Measurements from ENCODE around the gene TPRG1.

Gene TPRG1

DNA sequence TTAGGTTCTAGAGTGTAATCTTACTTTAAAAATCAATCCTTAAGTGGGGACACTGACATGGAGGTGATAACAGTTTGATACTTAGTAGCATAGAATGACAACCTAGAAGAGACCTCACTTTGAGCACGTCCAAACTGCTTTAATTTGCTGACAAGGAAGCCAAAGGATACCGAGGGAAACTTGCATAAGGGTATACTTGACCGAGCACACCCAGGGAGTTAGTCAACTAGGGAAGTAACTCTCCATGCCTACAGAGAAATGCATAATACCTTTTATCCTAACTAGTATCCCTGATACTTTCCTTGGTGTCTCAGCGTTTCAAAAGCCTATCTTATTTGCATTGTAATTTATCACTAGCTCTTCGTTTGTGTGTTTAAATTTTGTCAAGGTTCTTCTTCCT lies 5.5 kb upstream of the TPRG1 start:
- no peak for DNase-seq (ENCODE audit: low read depth, low spot score)

DNA sequence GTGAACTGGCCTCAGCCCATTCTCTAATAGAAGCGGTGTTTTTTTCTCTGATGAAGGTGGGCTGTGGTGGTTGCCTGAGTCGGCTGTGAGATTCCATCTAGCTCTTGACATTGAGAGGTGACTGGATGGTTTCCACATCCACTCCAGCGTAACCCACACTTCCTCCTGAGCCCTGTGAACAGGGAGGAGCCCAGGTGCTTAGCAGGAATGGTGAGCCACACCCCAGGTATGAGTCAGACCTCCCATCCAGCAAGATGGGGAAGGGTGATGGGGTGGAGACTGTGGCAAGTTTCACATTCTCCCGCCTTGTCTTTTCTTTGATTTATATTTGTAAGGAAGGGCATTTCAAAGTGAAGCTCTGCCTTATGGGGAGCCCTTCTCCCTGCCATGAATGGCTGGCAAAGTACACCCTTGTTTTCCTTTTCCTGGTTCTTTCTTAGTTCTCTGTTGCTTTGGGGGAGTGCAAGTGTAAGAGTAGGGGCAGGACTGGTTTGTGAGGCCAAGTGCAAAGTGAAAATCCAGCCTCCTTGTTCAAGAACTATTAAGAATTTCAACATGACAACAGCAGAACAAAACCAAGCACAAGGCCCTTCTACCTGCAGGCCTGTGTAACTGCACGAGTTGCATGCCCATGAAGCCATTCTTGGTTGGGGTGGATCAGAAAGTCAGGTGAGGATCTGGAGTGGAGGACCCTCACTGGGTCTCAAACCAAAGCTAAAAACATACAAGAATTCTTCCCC lies 4.6 kb upstream of the TPRG1 start:
- no peak for DNase-seq (ENCODE audit: low read depth, low spot score)

GRCh38 chr3:189168711-189169110 lies 3.1 kb upstream of the TPRG1 start:
- no peak for DNase-seq (ENCODE audit: low read depth, low spot score)

- no peak for DNase-seq (ENCODE audit: low read depth, low spot score)
Observed at GRCh38 chr3:189169728-189170127, 2.0 kb upstream of the TPRG1 start.

- no peak for DNase-seq (ENCODE audit: low read depth, low spot score)
Observed at GRCh38 chr3:189170559-189170958, 1.2 kb upstream of the TPRG1 start.

DNA sequence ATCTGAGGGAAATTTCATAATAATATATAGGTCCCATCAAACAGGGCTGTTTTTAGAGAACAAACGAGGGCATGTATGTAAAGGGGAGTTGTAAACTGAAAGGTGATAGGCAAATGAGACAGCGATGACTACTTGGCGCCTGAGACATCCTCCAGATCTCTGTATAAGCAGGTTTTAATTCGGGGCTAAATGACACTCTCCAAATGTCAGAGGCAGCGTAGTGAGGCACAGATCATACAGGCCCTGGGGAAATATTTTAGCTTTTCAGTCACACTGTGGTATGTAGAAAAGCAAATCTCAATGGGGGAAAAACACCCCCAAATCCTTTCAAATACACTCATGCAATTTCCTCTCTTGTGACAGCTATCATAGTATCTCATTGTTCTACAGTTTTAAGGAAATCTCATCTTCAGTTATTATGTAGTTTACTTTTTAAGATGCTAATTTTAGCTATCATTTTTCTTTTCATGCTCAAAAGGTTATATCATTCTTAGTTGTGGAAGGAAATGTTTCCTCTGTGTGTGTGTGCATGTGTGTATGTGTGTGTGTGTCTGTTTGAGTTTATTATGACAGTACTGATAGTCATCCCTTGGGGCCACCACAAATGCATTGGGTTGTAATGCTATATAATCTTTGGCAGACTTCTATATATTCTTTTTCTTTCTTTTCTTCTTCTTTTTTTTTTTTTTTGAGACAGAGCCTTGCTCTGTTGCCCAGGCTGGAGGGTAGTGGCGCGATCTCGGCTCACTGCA lies 1.1 kb downstream of the TPRG1 start:
- DNase-seq (ENCODE audit: low read depth, low spot score), result no peak

GRCh38 chr3:189184566-189184965 lies 12.8 kb downstream of the TPRG1 start:
- DNase-seq (ENCODE audit: low read depth, low spot score), result no peak

DNA sequence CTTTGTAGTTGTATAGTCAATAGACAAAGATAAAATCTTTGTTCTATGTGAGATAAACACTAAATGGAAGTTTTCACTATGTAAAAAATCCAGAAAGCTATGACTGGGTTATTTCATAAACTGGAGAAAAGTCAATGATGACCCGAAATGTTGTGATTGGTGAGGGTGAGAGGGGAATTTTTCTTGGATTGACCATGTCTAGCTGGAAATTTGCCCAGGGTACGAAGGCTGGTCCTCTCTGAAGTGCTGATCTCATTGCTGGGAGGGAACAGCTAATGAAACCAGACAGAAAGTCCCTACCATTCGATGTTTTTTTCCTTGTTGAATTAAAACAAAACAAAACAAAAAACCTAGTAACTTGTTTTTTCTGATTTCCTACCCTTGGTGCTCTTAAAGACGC lies 14.3 kb downstream of the TPRG1 start:
- no peak for DNase-seq (ENCODE audit: low read depth, low spot score)

DNA sequence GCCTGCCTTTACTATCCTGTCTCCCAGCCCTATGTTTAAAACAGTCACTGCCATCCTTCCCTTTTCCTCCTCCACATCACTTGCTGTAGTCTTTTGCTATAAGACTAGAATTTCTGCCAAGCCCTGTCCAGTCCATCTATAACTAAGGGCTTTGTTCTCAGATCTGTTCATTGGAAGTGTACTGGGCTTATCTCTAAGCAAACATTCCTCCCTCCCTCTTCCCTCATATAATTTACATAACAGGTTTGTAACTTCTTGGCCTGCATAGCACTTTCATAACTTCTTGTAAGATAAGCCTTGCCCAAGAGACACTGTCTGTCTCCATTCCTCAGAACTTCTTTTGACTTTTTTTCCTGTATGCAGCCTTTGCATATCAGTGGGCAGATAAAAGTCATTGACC lies 16.7 kb downstream of the TPRG1 start:
- no peak for DNase-seq (ENCODE audit: low read depth, low spot score)

DNA sequence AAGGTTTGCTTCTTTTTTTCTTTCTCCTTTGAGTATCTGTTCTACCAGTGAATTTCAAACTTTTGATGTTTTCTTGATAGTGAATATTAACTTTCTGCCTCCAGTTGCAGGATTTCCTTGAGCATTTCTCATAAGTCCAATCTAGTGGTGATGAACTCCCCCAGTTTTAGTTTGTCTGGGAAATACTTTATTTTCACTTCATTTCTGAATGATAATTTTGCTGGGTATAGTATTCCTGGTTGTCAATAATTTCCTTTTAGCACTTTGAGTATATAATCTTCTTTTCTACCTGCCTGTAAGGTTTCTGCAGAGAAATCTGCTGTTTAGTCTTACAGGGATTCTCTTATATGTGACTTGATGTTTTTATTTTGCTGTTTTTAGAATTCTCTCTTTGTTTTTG lies 21.0 kb downstream of the TPRG1 start:
- no peak for DNase-seq (ENCODE audit: low read depth, low spot score)

DNA sequence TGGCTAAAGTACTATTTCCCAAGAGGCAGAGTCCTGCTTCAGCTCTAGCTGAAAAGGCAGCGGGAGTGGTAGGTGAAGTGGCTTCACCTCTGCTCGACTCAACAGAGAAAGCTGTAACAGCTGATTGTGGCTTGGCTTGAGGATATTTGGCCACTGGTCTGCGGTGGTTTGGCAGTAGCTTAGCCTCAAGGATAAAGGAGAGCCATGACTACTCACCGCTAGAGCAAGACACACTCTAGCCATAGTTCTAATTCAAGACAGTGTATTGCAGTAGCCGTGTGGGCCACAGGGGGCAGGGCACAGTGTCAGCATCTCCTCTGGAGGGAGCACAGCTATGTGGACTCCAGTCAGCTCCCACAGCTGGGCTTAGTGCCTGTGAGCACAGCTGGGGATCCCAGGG lies 23.5 kb downstream of the TPRG1 start:
- DNase-seq (ENCODE audit: low read depth, low spot score), result no peak

DNA sequence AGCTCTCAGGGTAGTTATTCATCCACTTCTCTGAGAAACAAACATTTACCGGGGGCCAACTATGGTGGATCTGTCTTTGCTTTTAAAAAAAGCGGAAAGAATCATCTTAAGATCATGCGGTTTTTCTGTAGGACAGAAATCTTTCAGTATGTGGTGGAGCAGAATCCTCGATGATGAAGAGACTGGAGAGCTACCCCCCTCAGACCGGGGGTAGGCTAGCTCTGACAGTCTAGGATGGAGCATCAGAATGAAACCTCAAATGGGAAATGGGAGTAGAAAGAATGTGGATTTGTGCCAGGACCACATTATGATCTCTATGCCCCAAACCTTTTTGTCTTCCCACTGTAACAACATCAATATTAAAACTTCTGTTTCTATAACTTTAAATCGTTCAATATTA lies 30.3 kb downstream of the TPRG1 start:
- no peak for DNase-seq (ENCODE audit: low read depth, low spot score)

DNA sequence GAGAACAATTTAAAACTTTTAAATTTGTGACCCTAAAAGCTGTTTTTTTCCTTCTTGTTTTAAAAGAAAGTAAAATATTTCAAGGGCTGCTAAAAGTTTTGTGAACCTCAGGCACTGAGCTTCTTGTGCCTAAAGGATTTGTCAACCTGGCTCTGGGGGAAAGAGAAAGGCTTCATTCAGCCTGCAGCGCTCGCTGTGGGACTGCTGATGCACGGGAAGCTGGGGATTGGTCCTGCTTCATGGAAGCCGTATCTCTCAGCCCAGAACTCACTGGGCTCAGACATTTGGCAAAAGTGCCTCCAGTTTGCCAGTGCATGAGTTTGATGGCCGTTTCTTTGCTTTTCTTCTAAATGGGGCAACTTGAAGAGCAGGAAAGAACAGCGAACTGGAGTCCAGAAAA lies 30.8 kb downstream of the TPRG1 start:
- no peak for DNase-seq (ENCODE audit: low read depth, low spot score)

DNA sequence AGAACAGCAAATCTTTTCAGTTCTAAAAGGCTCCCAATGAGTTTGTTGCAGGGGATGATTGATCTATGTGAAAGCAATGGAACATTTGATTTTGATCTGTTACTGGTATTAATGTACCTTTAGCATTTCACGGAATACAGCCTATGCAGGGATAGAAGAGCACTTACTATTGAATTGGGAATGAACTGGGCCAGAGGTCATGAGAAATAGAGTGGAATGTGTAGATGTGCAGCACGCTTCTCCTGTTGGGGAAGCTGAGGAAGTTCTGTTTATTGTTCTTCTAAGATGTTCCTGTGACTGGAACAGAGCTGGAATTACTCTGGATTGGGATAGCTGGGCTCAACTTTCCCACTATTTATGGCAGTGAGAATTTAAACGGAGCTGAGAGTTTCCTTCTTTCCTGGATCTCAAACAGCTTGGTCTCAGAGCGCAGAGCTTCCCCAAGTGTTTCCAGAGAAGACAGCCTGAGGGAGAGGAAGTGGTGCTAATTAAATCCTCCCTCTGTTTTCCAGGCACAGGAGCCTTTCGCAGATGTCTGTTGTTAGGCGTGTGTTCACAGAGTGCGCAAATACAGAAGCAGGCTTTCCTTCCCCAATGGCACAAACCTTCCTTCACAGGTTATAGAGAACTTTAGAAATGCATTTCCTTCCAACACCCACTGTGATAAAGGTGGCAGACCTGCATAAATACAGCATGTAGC lies 32.5 kb downstream of the TPRG1 start:
- DNase-seq (ENCODE audit: low read depth, low spot score), result no peak

GRCh38 chr3:189204937-189205336 lies 33.2 kb downstream of the TPRG1 start:
- no peak for DNase-seq (ENCODE audit: low read depth, low spot score)

DNA sequence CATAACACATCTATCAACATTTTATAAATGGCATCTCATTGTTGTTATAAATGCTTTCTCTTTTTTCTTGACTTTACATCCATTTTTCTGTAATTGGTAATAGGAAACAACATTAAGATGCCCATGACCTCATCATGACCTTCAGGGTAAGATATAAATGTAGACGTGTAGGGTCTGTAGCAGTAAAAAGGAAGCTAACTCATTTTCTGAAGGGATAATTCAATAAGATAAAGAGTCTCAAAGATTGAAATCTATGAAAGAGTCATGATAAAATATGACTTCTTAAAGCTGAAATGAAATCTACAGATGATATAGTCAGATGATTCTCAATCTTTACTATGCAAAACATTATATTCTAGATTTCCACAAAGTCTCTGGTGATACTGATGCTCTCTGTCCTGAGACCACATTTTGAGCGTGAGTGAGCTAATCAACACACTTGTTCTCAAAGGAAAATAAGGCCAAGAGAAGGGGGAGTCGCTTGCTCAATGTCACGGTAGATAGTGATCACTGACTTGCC lies 38.5 kb downstream of the TPRG1 start:
- no peak for DNase-seq (ENCODE audit: low read depth, low spot score)

DNA sequence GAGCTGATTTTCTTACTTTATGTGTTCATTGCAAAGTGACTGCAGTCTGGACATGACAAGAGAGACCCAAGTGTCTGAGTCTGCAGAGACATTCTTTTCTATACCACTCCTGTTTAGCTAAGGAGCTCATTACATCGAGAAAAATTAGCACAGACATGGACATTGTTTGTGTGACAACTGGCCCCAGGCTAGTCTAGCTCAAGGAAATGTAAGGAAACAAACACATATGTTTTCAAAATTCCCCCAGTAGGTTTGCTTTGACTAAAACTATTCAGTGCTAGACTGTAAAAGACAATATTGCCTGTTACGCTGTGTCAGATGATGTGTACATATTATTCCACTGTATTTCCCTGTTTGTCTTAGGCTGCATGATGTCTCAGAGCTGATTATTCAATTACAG lies 40.9 kb downstream of the TPRG1 start:
- DNase-seq (ENCODE audit: low read depth, low spot score), result no peak

DNA sequence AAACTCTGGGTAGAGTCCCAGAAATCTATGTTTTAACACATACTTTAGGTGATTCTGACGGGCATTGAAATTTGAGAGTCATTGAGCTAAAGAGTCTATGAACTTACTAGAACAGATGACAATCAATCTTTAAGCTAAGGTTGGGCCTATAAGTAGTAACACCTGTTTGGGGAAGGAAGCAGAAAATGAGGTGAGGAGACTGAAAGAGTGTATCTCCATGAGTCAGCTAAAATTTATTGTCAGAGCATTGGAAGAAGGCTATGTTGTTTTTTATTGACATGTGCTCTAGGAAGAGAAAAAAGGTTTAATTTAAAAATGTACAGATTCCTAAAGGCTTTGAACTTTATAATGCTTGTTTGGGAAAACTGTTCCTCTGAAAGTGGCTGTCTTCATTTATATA lies 42.9 kb downstream of the TPRG1 start:
- DNase-seq (ENCODE audit: low read depth, low spot score), result no peak

DNA sequence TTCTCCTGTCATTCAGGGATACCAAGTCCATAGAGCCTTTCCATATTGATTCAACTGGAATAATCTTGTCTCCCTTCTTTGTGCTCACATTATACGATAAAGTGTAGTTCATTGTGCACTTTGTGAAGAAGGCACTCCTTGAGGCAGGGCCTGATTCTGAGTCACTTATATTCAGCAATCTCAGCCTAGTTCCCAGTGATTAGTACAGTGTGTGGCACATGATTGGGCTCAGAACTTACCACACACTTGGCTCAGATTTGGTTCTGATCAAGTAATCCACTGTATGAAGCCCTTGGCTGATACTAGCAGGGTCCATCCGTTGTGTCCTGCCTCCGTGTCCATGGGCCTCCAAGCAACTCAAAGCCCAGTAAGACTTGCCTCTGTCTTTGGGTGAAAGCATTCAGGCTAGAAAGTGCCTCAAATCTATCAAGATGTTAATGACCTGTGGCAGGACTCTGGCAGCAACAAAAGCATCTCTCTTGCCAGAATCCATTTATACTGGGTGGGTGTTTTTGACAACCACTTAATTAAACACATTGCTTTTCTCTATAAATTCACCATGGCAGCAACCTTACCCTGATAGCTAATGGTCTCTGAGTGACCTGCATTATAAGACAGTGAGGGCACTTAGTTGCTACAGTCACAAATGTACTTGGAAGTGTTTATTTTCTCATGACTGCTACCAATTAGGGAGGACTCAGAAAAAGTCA lies 51.3 kb downstream of the TPRG1 start:
- no peak for DNase-seq (ENCODE audit: low read depth, low spot score)

DNA sequence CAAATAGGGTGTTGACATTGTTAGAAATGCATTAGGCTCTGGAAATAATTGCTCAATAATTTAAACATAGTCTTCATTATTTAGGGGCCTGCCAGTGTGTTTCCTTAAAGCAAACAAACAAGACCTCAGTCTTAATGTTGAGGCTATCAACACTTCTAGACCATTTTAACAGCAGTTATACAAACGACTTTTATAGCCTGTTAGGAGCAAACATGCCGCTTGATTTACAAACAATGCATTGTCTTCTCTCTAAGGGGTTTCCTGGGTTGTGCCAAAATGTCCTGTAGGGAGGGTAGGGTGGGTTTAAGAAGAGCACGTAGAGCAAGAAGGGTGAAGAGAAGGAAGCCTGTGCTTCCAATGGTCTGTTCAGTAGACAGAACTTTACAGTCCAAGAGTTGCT lies 53.7 kb downstream of the TPRG1 start:
- DNase-seq (ENCODE audit: low read depth, low spot score), result no peak

DNA sequence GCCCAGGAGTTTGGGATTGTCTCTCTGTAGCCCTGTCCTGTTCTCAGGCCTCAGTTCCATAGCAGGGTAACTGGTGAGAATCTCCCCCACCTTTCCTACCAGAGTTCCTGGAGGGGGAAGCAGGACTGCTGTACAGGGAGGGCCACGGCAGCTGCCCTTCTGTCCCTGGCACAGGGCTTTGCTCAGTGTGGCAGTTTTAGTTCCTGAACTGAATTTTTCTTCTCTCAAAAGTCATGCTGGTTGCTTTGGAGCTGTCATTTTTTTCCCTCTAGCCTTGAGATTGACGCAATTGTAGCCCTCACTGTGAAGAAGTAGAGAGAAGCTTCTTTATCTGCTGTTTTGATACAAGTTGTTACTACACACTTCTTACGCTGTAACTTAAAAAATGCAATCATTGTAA lies 55.5 kb downstream of the TPRG1 start:
- no peak for DNase-seq (ENCODE audit: low read depth, low spot score)

Measured in activated naive CD8-positive, alpha-beta T cell treated with anti-CD3 and anti-CD28 coated beads, Interleukin-2, amount 50 U/mL, for 16 hours (primary cell).